T-helper 2 cell (primary cell): Measurements from ENCODE around the gene SMIM44.

Experiments
- DNase-seq, 5 experiments: peaks; one replicate each; pipeline versions ENCODE4 v3.0.0 to v3.0.0-alpha.2; 2012 to 2022

Gene SMIM44

GRCh38 chr19:3499738-3500428 lies 16.6 kb upstream of the SMIM44 start:
- no peak for DNase-seq

GRCh38 chr19:3497757-3498520 lies 14.7 kb upstream of the SMIM44 start:
- DNase-seq, result no peak

GRCh38 chr19:3496392-3497273 lies 13.4 kb upstream of the SMIM44 start:
- no peak for DNase-seq

- peak in 2 of 5 experiments; percentile 19 to 33 for DNase-seq
These were observed 11.3 kb upstream of the SMIM44 start for GRCh38 chr19:3494559-3494958.

- peak in 1 of 5 experiments; percentile 53 for DNase-seq
These were observed 10.8 kb upstream of the SMIM44 start for GRCh38 chr19:3494051-3494450.

- DNase-seq, result no peak
These were observed 10.4 kb upstream of the SMIM44 start for GRCh38 chr19:3493651-3494050.

- no peak for DNase-seq
These were observed 9.7 kb upstream of the SMIM44 start for GRCh38 chr19:3492919-3493318.

GRCh38 chr19:3492131-3492839 lies 9.0 kb upstream of the SMIM44 start:
- DNase-seq, result no peak

GRCh38 chr19:3491396-3492119 lies 8.3 kb upstream of the SMIM44 start:
- no peak for DNase-seq

GRCh38 chr19:3482507-3483225 lies 575 bp downstream of the SMIM44 start:
- no peak for DNase-seq

- DNase-seq, result no peak
These were observed 1.8 kb downstream of the SMIM44 start for GRCh38 chr19:3481241-3482090.

GRCh38 chr19:3480383-3481091 lies 2.7 kb downstream of the SMIM44 start, which contains the start of gene SMIM24:
Gene SMIM24, minus strand, starts transcription at chr19:3480525. Its CDS starts 62 bp downstream, at chr19:3480463.
- no peak for DNase-seq

- peak in 3 of 5 experiments; percentile 20 to 43 (median 23) for DNase-seq
These were observed 3.4 kb downstream of the SMIM44 start for GRCh38 chr19:3479834-3480215.

- DNase-seq, result peak in 3 of 5 experiments; percentile 36 to 54 (median 45)
These were observed 3.9 kb downstream of the SMIM44 start for GRCh38 chr19:3479177-3479833.

- DNase-seq, result peak in 1 of 5 experiments; percentile 23
These were observed 4.6 kb downstream of the SMIM44 start for GRCh38 chr19:3478409-3479176.

- no peak for DNase-seq
These were observed 5.3 kb downstream of the SMIM44 start for GRCh38 chr19:3477951-3478350.

- DNase-seq, result no peak
These were observed 5.7 kb downstream of the SMIM44 start for GRCh38 chr19:3477506-3477905.

GRCh38 chr19:3476830-3477229 lies 6.4 kb downstream of the SMIM44 start:
- DNase-seq, result no peak
